ENCODE results near the gene ADARB1.

The ADARB1 gene

DNA sequence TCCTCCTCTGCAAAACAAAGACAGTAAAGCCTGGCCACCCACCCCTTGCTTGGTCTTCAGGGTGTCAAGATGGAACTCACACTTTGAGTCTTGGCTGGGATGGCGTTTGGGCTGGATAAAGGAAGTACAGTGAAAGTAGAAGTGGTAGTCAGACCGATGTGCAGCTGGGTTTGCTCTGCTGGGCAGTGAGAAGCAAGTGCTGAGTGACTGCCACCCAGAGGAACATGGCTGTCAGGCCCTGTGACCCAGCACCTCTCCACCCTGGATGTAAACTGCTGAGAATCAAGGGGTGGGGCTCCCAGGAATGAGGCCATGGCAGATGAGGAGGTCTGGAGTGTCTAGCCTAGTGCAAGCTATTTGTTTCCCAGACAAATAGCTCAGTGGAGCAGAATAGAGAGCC is 162.1 kb downstream of the ADARB1 start:
- peaks cover 43% of the 10 kb centered on the region for H3K27me3 Mint-ChIP-seq
- no peak overlapping the region for H3K27ac Mint-ChIP-seq
- no peaks in the 10 kb centered on the region for H3K36me3 Mint-ChIP-seq
- no peaks in the 10 kb centered on the region for H3K4me1 Mint-ChIP-seq
- H3K9me3 Mint-ChIP-seq, result peaks cover under 1% of the 10 kb centered on the region
- DNase-seq, result no peak
- no peak overlapping the region for H3K4me3 Mint-ChIP-seq
- CTCF ChIA-PET, result interaction anchor here (0.7 to 1.5 kb wide), 2 partner anchors 12 to 96 kb away, joined by 3 to 5 read pairs; no protein-coding TSS in a partner anchor

DNA sequence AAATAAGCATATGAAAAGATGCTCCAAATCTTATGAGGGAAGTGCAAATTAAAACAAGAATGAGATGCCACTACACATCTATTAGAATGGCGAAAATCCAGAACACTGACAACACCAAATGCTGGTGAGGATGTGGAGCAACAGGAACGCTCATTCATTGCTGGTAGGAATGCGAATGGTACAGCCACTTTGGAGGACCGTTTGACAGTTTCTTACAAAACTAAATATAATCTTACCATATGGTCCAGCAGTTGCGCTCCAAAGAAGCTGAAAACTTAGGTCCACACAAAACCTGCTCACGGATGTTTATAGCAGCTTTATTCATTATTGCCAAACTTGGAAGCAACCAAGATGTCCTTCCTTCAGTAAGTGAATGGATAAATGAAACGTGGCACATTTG is 163.0 kb downstream of the ADARB1 start:
- Mint-ChIP-seq H3K9me3 (peaks cover 4% of the 10 kb centered on the region), H3K27ac (no peak overlapping the region), H3K27me3 (peaks cover 44% of the 10 kb centered on the region), H3K4me1 (no peaks in the 10 kb centered on the region), H3K4me3 (no peak overlapping the region), H3K36me3 (no peaks in the 10 kb centered on the region)
- no peak for DNase-seq
- CTCF ChIA-PET, result interaction anchor here (1.1 kb wide), 1 partner anchor 9 kb away, joined by 3 read pairs; no protein-coding TSS in a partner anchor

DNA sequence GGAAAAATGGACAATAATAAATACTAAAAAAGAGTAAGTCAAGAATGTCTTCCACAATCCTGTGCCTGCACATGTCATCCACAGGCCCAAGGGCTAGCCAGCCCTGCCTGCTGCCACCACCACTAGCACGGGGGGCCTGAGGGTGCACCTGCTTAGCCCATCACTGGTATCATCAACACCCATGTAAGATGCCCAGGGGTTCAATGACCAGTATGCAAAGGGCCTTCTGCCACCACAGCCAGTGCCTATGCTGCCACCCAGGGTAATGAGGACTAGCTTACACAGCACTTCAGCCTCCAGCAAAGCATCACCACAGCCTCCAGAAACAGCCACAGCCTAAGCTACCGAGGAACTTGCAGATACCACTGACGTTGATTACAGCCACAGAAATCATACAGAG is 167.0 kb downstream of the ADARB1 start:
- Mint-ChIP-seq H3K27me3 (peaks cover 38% of the 10 kb centered on the region), H3K27ac (no peak overlapping the region), H3K4me1 (no peaks in the 10 kb centered on the region), H3K4me3 (no peak overlapping the region), H3K9me3 (peaks cover 17% of the 10 kb centered on the region), H3K36me3 (peaks cover 2% of the 10 kb centered on the region)
- CTCF ChIA-PET, result no interaction called here
- no peak for DNase-seq

DNA sequence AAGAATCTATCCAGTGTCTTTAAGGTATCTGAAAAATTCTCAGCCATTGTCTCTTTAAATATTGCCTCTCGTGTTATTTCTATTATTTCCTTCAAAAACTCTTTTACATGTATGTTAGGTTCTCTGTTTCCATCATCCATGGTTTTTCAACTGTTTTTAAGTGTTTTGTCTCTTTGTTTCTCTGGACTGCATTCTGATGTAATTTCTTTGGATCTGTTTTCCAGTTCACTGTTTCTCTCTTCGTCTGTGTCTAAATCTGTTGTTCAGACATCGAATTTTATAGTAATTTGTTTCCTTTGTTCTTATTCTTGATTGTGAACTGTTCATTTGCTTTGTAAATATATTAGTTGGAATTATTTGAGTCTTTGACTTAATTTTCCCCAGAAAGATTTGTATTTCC is 169.2 kb downstream of the ADARB1 start:
- Mint-ChIP-seq H3K36me3 (peaks cover 2% of the 10 kb centered on the region), H3K9me3 (peaks cover 17% of the 10 kb centered on the region), H3K4me3 (no peak overlapping the region), H3K27me3 (peaks cover 37% of the 10 kb centered on the region), H3K4me1 (no peaks in the 10 kb centered on the region), H3K27ac (no peak overlapping the region)
- CTCF ChIA-PET, result no interaction called here
- DNase-seq, result no peak

DNA sequence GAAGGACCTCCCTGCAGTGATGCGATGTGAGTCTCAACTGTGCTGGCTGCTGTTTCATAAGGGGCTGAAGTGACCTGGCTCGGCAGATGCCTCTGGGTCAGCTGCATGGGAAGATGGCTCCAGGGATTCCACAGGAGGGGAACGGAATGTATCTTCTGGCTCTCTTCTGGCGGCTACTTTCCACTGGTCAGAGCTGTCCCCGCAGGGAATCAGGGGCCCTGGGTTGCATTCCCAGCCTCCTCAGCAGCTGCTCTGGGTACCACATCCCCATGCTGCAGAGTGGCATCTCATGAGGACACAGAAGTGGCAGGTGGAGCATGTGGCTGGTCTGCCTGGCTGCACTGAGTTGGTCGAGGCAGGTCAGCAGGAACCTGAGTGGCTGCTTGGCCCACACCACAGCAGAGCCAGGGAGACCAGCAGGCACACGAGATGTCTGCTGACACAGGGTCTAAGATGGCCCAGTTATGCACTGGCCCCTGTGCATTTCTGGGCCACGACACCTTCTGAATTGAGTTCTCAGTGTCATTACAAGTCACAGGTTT is 170.5 kb downstream of the ADARB1 start:
- DNase-seq, result no peak
- CTCF ChIA-PET, result no interaction called here
- H3K9me3 Mint-ChIP-seq, result peaks cover 17% of the 10 kb centered on the region
- peaks cover 49% of the 10 kb centered on the region for H3K27me3 Mint-ChIP-seq
- no peak overlapping the region for H3K4me3 Mint-ChIP-seq
- H3K4me1 Mint-ChIP-seq, result no peaks in the 10 kb centered on the region
- H3K27ac Mint-ChIP-seq, result no peak overlapping the region
- H3K36me3 Mint-ChIP-seq, result peaks cover 2% of the 10 kb centered on the region

DNA sequence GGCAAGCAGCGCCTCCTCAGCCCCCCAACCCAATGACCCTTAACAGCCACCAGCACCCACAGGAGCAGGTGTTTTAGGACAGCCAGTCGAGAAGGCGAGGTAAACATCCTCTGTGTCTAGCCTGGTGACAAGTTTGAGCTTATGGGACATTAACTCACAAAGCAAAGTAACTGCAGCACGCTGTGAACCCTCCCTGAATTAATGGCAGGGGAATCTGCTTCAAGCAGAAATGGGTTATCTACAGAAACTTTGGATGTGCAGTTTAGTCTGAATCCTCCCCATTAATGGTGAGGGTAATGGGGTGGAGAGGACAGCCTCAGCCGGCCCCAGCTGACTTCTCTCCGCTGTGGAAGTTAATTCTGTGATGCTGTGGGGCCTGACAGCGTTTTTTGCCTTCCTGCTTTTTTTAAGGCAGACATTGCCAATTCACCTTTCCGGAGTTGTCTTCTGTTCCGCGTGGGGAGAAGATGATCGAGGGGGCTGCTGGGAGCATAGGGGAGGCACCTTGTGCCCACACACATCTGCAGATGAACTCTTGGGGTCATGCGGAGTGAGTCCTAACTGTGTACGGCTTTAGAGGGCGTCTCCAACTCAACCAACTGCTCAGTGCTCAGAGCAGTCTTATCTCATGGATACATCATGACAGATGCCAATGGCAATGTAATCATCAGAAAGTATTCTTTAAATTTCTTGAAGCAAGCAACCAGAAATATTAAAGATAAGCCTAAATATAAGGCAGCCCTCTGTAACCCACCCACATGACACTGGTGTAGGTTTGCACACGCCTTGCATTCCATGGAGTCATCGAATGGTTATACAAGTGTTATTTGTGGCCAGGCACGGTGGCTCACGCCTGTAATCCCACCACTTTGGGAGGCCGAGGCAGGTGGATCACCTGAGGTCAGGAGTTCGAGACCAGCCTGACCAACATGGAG is 172.3 kb downstream of the ADARB1 start:
- peaks cover 2% of the 10 kb centered on the region for H3K36me3 Mint-ChIP-seq
- no peak overlapping the region for H3K27ac Mint-ChIP-seq

DNA sequence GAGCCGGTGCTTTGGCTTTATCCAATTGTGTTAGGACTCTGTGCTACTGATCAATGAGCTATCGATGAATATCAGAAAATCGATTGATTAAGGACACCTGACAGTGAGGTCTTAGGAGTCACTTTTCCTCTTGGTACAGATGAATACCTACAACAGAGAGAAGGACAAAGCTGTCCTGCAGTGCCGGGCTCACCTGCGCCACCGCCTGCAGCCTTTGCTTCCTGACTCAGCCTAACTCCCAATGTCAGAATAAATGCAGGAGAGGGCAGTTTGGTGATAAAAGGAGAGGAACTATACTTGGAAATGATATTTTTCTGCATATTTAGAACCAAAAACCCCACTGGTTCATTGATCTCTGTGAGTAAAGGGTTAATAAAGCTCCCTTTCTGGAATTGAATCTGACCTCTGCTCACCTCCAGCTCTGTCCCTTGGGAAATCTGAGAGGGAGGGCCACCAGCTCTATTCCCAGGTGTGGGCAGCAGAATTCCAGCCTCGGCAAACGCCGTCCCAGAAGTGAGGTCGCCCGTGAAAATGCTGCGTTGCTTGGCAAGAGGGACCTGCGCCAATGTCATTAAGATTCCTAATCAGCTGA is 174.0 kb downstream of the ADARB1 start:
- DNase-seq, result no peak
- Mint-ChIP-seq H3K27me3 (peaks cover 57% of the 10 kb centered on the region), H3K9me3 (peaks cover 12% of the 10 kb centered on the region), H3K4me3 (no peak overlapping the region), H3K4me1 (no peaks in the 10 kb centered on the region), H3K36me3 (peaks cover 2% of the 10 kb centered on the region), H3K27ac (no peak overlapping the region)
- CTCF ChIA-PET, result no interaction called here

More for the DNA sequence above, 172.3 kb downstream of the ADARB1 start:
- CTCF ChIA-PET, result no interaction called here
- Mint-ChIP-seq H3K9me3 (peaks cover 16% of the 10 kb centered on the region), H3K27me3 (peaks cover 53% of the 10 kb centered on the region), H3K4me3 (no peak overlapping the region), H3K4me1 (no peaks in the 10 kb centered on the region)
- no peak for DNase-seq

DNA sequence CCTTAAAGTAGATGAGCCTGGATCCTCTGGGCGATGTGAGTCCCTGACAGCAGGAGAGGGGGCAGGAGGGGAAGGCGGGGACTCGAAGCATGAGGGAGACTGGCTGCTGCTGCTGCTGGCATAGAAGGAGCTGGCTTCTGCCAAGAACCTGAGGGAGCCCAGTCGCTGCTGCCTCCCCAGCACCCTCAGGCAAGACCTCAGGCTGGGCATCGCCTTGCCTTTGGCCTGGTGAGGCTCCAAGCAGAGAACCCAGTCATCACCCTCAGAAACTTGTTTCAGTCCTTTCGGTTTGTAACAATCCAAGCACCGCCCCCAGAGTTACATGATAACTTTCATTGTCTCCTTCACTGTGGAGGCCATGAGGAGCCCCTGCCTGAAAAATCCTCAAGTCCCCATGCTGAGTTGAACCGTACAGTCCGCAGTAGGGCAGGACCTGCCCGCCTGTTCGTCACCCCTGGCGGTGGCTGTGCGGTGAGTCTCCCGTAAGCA is 174.6 kb downstream of the ADARB1 start:
- DNase-seq, result no peak

DNA sequence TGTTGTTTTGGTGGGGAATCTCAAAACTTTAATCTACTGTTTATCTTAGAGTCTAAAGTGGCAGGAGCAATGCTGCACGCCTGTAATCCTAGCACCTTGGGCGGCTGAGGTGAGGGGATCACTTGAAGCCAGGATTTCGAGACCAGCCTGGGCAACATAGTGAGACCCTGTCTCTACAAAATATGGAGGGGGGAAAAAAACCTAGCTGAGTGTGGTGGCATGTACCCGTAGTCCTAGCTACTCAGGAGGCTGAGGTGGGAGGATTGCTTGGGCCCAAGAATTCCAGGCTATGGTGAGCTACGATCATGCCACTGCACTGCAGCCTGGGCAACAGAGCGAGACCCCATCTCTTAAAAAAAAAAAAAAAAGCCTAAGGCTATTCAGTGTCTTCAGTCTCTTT is 175.2 kb downstream of the ADARB1 start:
- H3K36me3 Mint-ChIP-seq, result no peaks in the 10 kb centered on the region
- peaks cover 59% of the 10 kb centered on the region for H3K27me3 Mint-ChIP-seq
- no peak for DNase-seq
- H3K4me1 Mint-ChIP-seq, result peaks cover 3% of the 10 kb centered on the region
- H3K27ac Mint-ChIP-seq, result no peak overlapping the region
- CTCF ChIA-PET, result no interaction called here
- H3K9me3 Mint-ChIP-seq, result peaks cover under 1% of the 10 kb centered on the region
- no peak overlapping the region for H3K4me3 Mint-ChIP-seq

More for the DNA sequence above, 174.6 kb downstream of the ADARB1 start:
- no peak overlapping the region for H3K4me3 Mint-ChIP-seq
- CTCF ChIA-PET, result no interaction called here
- H3K27me3 Mint-ChIP-seq, result peaks cover 57% of the 10 kb centered on the region
- H3K9me3 Mint-ChIP-seq, result peaks cover 7% of the 10 kb centered on the region
- H3K27ac Mint-ChIP-seq, result no peak overlapping the region
- no peaks in the 10 kb centered on the region for H3K4me1 Mint-ChIP-seq
- H3K36me3 Mint-ChIP-seq, result no peaks in the 10 kb centered on the region

DNA sequence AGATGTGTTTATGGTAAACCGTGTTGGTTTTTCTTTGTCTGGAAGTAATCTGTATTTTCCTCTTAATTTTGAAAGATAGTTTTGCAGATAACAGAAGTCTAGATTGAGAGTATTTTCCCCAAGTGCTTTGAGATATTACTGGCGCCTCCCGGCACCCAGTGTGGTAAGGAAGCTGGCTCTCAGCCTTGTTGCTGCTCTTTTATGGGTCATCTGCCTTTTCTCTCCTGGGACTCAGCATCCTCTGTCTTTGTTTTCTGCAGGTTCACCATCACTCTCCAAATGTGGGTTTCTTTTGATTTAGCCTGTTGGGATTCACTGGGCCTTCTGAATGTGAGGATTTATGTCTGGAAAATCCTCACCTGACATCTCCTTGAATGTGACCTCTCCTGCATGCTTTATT is 175.9 kb downstream of the ADARB1 start:
- Mint-ChIP-seq H3K36me3 (no peaks in the 10 kb centered on the region), H3K4me1 (peaks cover 9% of the 10 kb centered on the region), H3K4me3 (no peak overlapping the region), H3K27me3 (peaks cover 61% of the 10 kb centered on the region), H3K27ac (no peak overlapping the region), H3K9me3 (no peaks in the 10 kb centered on the region)
- no peak for DNase-seq
- CTCF ChIA-PET, result no interaction called here

DNA sequence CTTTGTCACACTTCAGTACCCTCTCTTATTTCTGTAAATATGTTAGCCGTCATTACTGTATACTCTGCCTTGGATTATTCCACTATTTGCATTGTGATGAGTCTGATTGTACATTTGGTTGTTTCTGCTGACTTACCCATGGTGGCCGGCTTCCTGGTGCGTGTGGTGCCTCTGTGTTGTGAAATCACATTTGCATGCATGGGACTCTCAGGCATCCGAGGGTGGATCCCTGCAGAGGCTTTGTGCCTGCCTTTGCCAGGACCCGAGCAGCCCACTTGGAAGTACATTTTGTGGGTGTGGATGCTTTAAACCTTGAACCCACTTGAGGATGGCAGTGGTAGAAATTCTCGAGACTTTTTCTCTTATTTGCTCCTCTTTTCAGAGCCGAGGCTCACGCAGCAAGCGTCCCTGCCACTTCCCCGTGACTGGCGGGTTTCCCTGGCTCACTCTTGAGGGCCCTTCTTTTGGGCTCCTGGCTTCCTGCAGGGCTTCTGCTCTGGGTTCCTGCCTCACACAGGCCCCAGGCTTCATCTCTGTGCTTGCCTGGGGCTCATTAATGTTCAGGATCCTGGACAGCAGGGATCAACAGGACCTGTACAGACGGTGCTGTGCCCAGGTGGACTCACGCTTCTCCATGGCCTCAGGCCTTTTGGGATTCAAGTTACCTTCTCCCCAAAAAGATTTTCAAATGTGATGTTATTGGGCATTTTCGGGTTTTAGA is 176.7 kb downstream of the ADARB1 start:
- H3K36me3 Mint-ChIP-seq, result no peaks in the 10 kb centered on the region
- H3K27me3 Mint-ChIP-seq, result peaks cover 64% of the 10 kb centered on the region
- peaks cover 17% of the 10 kb centered on the region for H3K4me1 Mint-ChIP-seq
- no peak overlapping the region for H3K27ac Mint-ChIP-seq
- CTCF ChIA-PET, result no interaction called here
- H3K4me3 Mint-ChIP-seq, result no peak overlapping the region
- H3K9me3 Mint-ChIP-seq, result no peaks in the 10 kb centered on the region
- DNase-seq, result no peak

DNA sequence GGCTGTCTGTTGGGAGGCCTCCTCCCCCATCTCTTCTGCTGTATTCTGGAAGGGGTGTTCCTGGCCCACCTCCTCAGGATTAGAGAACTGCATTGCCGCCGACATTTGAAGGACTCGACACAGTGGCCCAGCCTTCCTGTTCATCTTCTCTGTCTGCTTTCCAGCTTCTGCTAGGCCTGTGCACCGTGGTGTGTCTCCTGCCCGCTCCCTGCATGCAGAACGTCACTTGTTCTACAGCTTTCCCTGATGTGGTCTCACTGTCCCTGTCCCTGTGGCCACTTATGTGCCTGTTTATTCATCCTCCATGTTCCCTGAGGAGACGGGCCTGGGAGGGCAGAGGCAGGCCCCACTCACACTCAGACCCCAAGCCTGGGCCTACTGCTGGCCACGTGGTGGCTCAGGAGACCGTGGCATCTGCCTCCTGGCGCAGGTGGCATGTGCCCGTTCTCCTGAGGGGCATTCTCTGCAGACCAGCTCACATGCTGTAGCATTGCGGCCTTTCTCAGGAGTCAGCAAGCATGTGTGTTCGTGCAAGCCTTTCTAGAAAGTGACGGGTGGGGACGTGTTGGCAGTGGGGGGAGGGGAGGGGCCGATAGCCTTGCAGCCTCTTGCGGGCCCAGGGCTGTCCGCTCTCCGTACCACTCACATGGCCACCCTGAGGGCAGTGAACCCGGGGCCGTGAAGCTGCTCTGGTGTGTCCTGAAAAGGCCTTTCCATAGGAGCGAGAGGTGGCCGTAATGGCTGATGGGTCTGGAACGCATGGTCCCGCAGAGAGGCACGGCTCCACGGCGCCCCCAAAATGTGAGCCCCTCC is 177.5 kb downstream of the ADARB1 start:
- Mint-ChIP-seq H3K36me3 (no peaks in the 10 kb centered on the region), H3K27ac (no peak overlapping the region), H3K4me1 (peaks cover 20% of the 10 kb centered on the region), H3K4me3 (no peak overlapping the region), H3K9me3 (no peaks in the 10 kb centered on the region), H3K27me3 (peaks cover 69% of the 10 kb centered on the region)
- CTCF ChIA-PET, result no interaction called here
- DNase-seq, result no peak

DNA sequence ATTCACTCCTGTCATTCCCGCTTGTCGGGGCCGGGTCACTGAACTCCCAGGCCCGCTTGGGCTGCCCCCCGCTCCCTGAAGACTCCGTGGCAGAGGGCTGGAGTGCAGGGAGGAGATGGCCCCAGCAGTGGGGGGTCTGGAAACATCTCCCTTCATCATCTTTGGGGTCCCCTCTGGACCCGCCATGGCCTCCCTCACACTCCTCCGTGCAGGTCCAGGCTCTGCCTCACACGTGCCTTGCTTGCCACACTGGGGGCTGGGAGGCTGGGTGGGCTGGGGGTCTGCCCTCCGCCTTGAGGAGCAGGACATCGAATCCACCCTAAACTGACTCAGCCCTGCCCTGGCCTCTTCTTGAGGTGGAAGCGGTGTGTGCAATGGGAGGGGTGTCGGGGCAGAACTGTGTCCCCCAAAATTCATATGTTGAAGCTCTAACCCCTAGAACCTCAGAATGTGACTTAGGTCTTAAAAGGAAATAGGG is 178.1 kb downstream of the ADARB1 start:
- peaks cover 76% of the 10 kb centered on the region for H3K27me3 Mint-ChIP-seq
- peaks cover 26% of the 10 kb centered on the region for H3K4me1 Mint-ChIP-seq
- no peak overlapping the region for H3K27ac Mint-ChIP-seq
- no peak for DNase-seq
- H3K9me3 Mint-ChIP-seq, result no peaks in the 10 kb centered on the region
- CTCF ChIA-PET, result no interaction called here
- no peaks in the 10 kb centered on the region for H3K36me3 Mint-ChIP-seq
- no peak overlapping the region for H3K4me3 Mint-ChIP-seq

Measured in activated naive CD4-positive, alpha-beta T cell treated with anti-CD3 and anti-CD28 coated beads, Interleukin-2, amount 10 ng/mL, durations not matched to agents 7 days and 5 days (primary cell).